ENCODE results near the gene GPM6B. TPM values are rescaled to one million over a fixed set of nuclear protein-coding genes. Genes with fewer than 3 reads are reported as not detected.

Gene GPM6B
- total and polyA plus RNA-seq, 2 donors from 2014 or later = 6.3 to 16.0 TPM

GRCh38 chrX:13721819-13722519, 94.9 kb downstream of the GPM6B start:
- TF ChIP-seq, protein P1, sequence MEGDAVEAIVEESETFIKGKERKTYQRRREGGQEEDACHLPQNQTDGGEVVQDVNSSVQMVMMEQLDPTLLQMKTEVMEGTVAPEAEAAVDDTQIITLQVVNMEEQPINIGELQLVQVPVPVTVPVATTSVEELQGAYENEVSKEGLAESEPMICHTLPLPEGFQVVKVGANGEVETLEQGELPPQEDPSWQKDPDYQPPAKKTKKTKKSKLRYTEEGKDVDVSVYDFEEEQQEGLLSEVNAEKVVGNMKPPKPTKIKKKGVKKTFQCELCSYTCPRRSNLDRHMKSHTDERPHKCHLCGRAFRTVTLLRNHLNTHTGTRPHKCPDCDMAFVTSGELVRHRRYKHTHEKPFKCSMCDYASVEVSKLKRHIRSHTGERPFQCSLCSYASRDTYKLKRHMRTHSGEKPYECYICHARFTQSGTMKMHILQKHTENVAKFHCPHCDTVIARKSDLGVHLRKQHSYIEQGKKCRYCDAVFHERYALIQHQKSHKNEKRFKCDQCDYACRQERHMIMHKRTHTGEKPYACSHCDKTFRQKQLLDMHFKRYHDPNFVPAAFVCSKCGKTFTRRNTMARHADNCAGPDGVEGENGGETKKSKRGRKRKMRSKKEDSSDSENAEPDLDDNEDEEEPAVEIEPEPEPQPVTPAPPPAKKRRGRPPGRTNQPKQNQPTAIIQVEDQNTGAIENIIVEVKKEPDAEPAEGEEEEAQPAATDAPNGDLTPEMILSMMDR (IDR thresholded peaks at IDR 0.05; ENCODE audit: borderline replicate concordance, extremely low read depth, insufficient read depth) = no peak
- intact Hi-C loops (cut with DNase I) = no loop called here
- H3K27ac ChIP-seq (ENCODE audit: low read depth in 2 of 2, low read length in 2 of 2) = no peak overlapping the region
- DNase-seq (peak in 2 of 5 donors; percentile 48 to 56), FAIRE-seq (no peak)
- H3K36me3 ChIP-seq (ENCODE audit: control insufficient read depth in 2 of 3, insufficient read depth in 3 of 3, low read length in 3 of 3) = peaks cover 0 to 5% (median 4%) of the 10 kb centered on the region in 3 donors
- no peaks in the 10 kb centered on the region for H3K27me3 ChIP-seq (ENCODE audit: control insufficient read depth, insufficient read depth, low read length)
- H3K4me3 ChIP-seq (ENCODE audit: low read length in 3 of 3) = no peak overlapping the region
- no peaks in the 10 kb centered on the region for H3K9me3 ChIP-seq (ENCODE audit: control insufficient read depth in 2 of 3, insufficient read depth in 1 of 3, low read length in 3 of 3)
- H3K4me1 ChIP-seq (ENCODE audit: control insufficient read depth in 2 of 3, insufficient read depth in 2 of 3, low read depth in 1 of 3, low read length in 3 of 3) = no peaks in the 10 kb centered on the region
- H3K9ac ChIP-seq (ENCODE audit: low read length in 3 of 3) = no peak overlapping the region

GRCh38 chrX:13721371-13721770, 95.5 kb downstream of the GPM6B start:
- no peak for FAIRE-seq
- Histone ChIP-seq H3K9ac (ENCODE audit: low read length in 3 of 3) (no peak overlapping the region), H3K36me3 (ENCODE audit: control insufficient read depth in 2 of 3, insufficient read depth in 3 of 3, low read length in 3 of 3) (peaks cover 0 to 5% (median 5%) of the 10 kb centered on the region in 3 donors), H3K27ac (ENCODE audit: low read depth in 2 of 2, low read length in 2 of 2) (no peak overlapping the region), H3K27me3 (ENCODE audit: control insufficient read depth, insufficient read depth, low read length) (no peaks in the 10 kb centered on the region), H3K9me3 (ENCODE audit: control insufficient read depth in 2 of 3, insufficient read depth in 1 of 3, low read length in 3 of 3) (no peaks in the 10 kb centered on the region), H3K4me1 (ENCODE audit: control insufficient read depth in 2 of 3, insufficient read depth in 2 of 3, low read depth in 1 of 3, low read length in 3 of 3) (no peaks in the 10 kb centered on the region), H3K4me3 (ENCODE audit: low read length in 3 of 3) (no peak overlapping the region)
- no peak for DNase-seq
- intact Hi-C loops (cut with DNase I) = no loop called here
- TF ChIP-seq, protein P1 (IDR thresholded peaks at IDR 0.05; ENCODE audit: borderline replicate concordance, extremely low read depth, insufficient read depth) = no peak

Other genes with a start within 250 kb of the GPM6B start
- gene EGFL6, start 247.5 kb downstream of the GPM6B start, total RNA-seq = not detected
- 0.43 TPM for gene EGFL6, start 247.5 kb downstream of the GPM6B start, polyA plus RNA-seq (ENCODE audit: insufficient read depth, low read depth, low replicate concordance)
- gene TCEANC, start 164.0 kb downstream of the GPM6B start, total RNA-seq = 5.3 TPM
- 2.6 TPM for gene TCEANC, start 164.0 kb downstream of the GPM6B start, polyA plus RNA-seq (ENCODE audit: insufficient read depth, low read depth, low replicate concordance)
- 33.7 TPM for gene RAB9A, start 128.0 kb downstream of the GPM6B start, total RNA-seq
- 31.1 TPM for gene RAB9A, start 128.0 kb downstream of the GPM6B start, polyA plus RNA-seq (ENCODE audit: insufficient read depth, low read depth, low replicate concordance)
- gene TRAPPC2, start 82.5 kb downstream of the GPM6B start, total RNA-seq = 21.0 TPM
- gene TRAPPC2, start 82.5 kb downstream of the GPM6B start, polyA plus RNA-seq (ENCODE audit: insufficient read depth, low read depth, low replicate concordance) = 9.0 TPM
- gene OFD1, start 82.3 kb downstream of the GPM6B start, total RNA-seq = 42.0 TPM
- 20.6 TPM for gene OFD1, start 82.3 kb downstream of the GPM6B start, polyA plus RNA-seq (ENCODE audit: insufficient read depth, low read depth, low replicate concordance)
- 30.0 TPM for gene GEMIN8, start 212.8 kb upstream of the GPM6B start, total RNA-seq
- gene GEMIN8, start 212.8 kb upstream of the GPM6B start, polyA plus RNA-seq (ENCODE audit: insufficient read depth, low read depth, low replicate concordance) = 25.4 TPM